ENCODE results near the gene HTR2A. TPM values are rescaled to one million over a fixed set of nuclear protein-coding genes. Genes with fewer than 3 reads are reported as not detected.

The HTR2A gene
- total RNA-seq, 1 experiment from 2014 or later = not detected

DNA sequence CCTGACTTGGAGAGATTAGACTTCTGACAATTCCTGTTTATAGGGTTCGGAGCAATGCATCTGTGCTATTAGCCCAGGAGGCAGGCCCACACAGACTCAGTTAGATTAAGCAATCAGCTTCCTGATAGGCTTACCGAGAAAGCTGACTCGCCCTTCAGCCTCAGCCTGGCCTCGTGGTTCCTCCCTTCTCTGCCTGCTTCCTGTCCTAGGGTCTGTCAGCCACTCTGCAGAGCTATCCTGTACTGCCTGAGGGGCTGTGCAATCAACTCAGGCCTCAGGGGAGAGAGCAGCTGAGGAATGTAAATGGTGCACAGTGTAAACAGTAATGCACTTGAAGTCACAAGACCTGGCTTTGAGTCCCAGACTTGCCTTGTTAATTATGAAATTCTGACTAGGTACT lies 30.7 kb downstream of the HTR2A start:
- Mint-ChIP-seq H3K9me3 (ENCODE audit: unreplicated experiment) (no peaks in the 10 kb centered on the region), H3K36me3 (ENCODE audit: insufficient read depth, unreplicated experiment) (no peaks in the 10 kb centered on the region), H3K4me1 (ENCODE audit: low read depth, unreplicated experiment) (peaks cover 15% of the 10 kb centered on the region), H3K27ac (ENCODE audit: unreplicated experiment) (no peak overlapping the region), H3K4me3 (ENCODE audit: unreplicated experiment) (no peak overlapping the region), H3K27me3 (ENCODE audit: insufficient read depth, unreplicated experiment) (peaks cover 8% of the 10 kb centered on the region)
- DNase-seq = peak; percentile 83 to 91
- Histone ChIP-seq H3K27me3 (replicated peaks; ENCODE audit: control insufficient read depth, insufficient read depth, low read length) (no peaks in the 10 kb centered on the region), H3K4me1 (peaks cover 16% of the 10 kb centered on the region), H3K36me3 (ENCODE audit: control insufficient read depth, insufficient read depth, low read length) (no peaks in the 10 kb centered on the region), H3K4me3 (ENCODE audit: low read depth, low read length) (no peak overlapping the region), H3K9me3 (no peaks in the 10 kb centered on the region)
- TF ChIP-seq, protein P1, sequence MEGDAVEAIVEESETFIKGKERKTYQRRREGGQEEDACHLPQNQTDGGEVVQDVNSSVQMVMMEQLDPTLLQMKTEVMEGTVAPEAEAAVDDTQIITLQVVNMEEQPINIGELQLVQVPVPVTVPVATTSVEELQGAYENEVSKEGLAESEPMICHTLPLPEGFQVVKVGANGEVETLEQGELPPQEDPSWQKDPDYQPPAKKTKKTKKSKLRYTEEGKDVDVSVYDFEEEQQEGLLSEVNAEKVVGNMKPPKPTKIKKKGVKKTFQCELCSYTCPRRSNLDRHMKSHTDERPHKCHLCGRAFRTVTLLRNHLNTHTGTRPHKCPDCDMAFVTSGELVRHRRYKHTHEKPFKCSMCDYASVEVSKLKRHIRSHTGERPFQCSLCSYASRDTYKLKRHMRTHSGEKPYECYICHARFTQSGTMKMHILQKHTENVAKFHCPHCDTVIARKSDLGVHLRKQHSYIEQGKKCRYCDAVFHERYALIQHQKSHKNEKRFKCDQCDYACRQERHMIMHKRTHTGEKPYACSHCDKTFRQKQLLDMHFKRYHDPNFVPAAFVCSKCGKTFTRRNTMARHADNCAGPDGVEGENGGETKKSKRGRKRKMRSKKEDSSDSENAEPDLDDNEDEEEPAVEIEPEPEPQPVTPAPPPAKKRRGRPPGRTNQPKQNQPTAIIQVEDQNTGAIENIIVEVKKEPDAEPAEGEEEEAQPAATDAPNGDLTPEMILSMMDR (IDR thresholded peaks at IDR 0.05; ENCODE audit: insufficient read depth in 1 of 2, low read depth in 1 of 2, low read length in 1 of 2, severe bottlenecking in 1 of 2, unreplicated experiment in 1 of 2) = no peak
- ChIA-PET CTCF (no interaction called here), POLR2A (no interaction called here)
- intact Hi-C loops (cut with micrococcal nuclease; ENCODE audit: unreplicated experiment) = loop anchor here (1.0 kb wide), 1 partner anchor 69 kb away; the partner anchor contains the start of gene ESD
- BruUV-seq (replicated peaks) = no TSS peak

DNA sequence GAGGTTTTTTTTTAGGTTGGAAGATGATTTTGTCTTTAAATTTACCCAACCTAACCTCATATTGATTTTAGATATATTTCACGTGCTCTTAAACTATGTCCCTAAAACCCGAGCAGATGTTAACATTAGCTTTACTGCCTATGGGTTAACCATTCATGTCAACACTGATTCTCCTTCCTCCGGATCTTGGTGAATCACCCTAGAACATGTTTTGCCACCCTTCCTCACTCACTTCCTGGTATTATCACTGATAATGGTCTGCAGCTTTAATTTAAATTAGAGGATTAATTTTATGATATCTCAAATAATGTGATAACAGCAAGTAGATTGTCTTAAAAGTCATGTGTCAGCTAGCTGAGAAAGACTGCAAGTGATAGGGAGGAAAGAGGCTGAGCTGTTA lies 31.9 kb downstream of the HTR2A start:
- Mint-ChIP-seq H3K9me3 (ENCODE audit: unreplicated experiment) (no peaks in the 10 kb centered on the region), H3K4me3 (ENCODE audit: unreplicated experiment) (no peak overlapping the region), H3K36me3 (ENCODE audit: insufficient read depth, unreplicated experiment) (no peaks in the 10 kb centered on the region), H3K27ac (ENCODE audit: unreplicated experiment) (no peak overlapping the region), H3K27me3 (ENCODE audit: insufficient read depth, unreplicated experiment) (peaks cover 7% of the 10 kb centered on the region), H3K4me1 (ENCODE audit: low read depth, unreplicated experiment) (peaks cover 15% of the 10 kb centered on the region)
- Histone ChIP-seq H3K27me3 (replicated peaks; ENCODE audit: control insufficient read depth, insufficient read depth, low read length) (no peaks in the 10 kb centered on the region), H3K36me3 (ENCODE audit: control insufficient read depth, insufficient read depth, low read length) (no peaks in the 10 kb centered on the region), H3K4me3 (ENCODE audit: low read depth, low read length) (no peak overlapping the region), H3K4me1 (peaks cover 16% of the 10 kb centered on the region), H3K9me3 (no peaks in the 10 kb centered on the region)
- TF ChIP-seq, protein P1 (IDR thresholded peaks at IDR 0.05; ENCODE audit: insufficient read depth in 1 of 2, low read depth in 1 of 2, low read length in 1 of 2, severe bottlenecking in 1 of 2, unreplicated experiment in 1 of 2) = no peak
- BruUV-seq (replicated peaks) = no TSS peak
- DNase-seq = no peak
- intact Hi-C loops (cut with micrococcal nuclease; ENCODE audit: unreplicated experiment) = no loop called here
- CTCF ChIA-PET = no interaction called here
- POLR2A ChIA-PET = no interaction called here

DNA sequence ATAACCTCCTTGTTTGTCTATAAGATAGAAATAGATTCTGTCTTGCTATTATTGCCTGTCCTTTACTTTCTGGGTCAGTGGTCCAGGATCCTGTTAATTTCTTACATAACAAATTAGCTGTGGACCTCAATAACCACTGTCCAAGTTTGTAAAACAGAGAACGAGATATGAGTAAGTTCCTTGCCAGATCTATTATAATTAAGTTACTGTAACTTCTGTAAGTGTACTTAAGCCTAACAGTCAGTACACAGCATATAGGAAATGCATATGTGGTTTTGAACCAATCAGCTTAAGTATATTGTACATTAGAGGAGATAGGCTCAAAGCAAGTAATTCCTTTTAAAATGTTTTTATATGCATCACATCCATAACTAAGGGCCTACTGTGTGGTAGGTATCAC lies 34.9 kb downstream of the HTR2A start:
- Histone ChIP-seq H3K4me1 (peaks cover 15% of the 10 kb centered on the region), H3K36me3 (ENCODE audit: control insufficient read depth, insufficient read depth, low read length) (no peaks in the 10 kb centered on the region), H3K9me3 (no peaks in the 10 kb centered on the region), H3K27me3 (replicated peaks; ENCODE audit: control insufficient read depth, insufficient read depth, low read length) (no peaks in the 10 kb centered on the region; the same call in 1 of the 2 replicates), H3K4me3 (ENCODE audit: low read depth, low read length) (no peak overlapping the region)
- Mint-ChIP-seq H3K36me3 (ENCODE audit: insufficient read depth, unreplicated experiment) (no peaks in the 10 kb centered on the region), H3K4me1 (ENCODE audit: low read depth, unreplicated experiment) (peaks cover 15% of the 10 kb centered on the region), H3K4me3 (ENCODE audit: unreplicated experiment) (no peak overlapping the region), H3K9me3 (ENCODE audit: unreplicated experiment) (no peaks in the 10 kb centered on the region), H3K27me3 (ENCODE audit: insufficient read depth, unreplicated experiment) (peaks cover 9% of the 10 kb centered on the region), H3K27ac (ENCODE audit: unreplicated experiment) (no peak overlapping the region)
- BruUV-seq (replicated peaks) = no TSS peak
- intact Hi-C loops (cut with micrococcal nuclease; ENCODE audit: unreplicated experiment) = no loop called here
- DNase-seq = no peak
- CTCF ChIA-PET = no interaction called here
- POLR2A ChIA-PET = no interaction called here
- TF ChIP-seq, protein P1 (IDR thresholded peaks at IDR 0.05; ENCODE audit: insufficient read depth in 1 of 2, low read depth in 1 of 2, low read length in 1 of 2, severe bottlenecking in 1 of 2, unreplicated experiment in 1 of 2) = no peak

Data from Caco-2 (cell line).